Activated CD4-positive, alpha-beta memory T cell treated with anti-CD3 and anti-CD28 coated beads, Interleukin-2, amount 10 ng/mL, durations not matched to agents 7 days and 5 days (primary cell): ENCODE results near the gene GNG2. TPM values are rescaled to one million over a fixed set of nuclear protein-coding genes. Genes with fewer than 3 reads are reported as not detected.

Experiments
- CTCF ChIA-PET: fragments of 350-600 bp; sonication (Branson Sonifier 250); formaldehyde crosslinking; loops from one replicate; lab custom pipeline; 2021; ENCODE audit warnings: antibody characterized with exemption, inconsistent platforms; lab: Charles Lee
- POLR2A ChIA-PET: fragments of 350-600 bp; sonication (Branson Sonifier 250); formaldehyde crosslinking; loops from one replicate; lab custom pipeline; 2021; ENCODE audit warnings: antibody characterized with exemption; lab: Charles Lee
- DNase-seq: peaks from one replicate; pipeline ENCODE4 v3.0.0-alpha.2; 2020
- H3K27ac Mint-ChIP-seq: one replicate; pipeline ENCODE4 v1.8.0; 2021; ENCODE audit warnings: mild to moderate bottlenecking, mixed read lengths
- H3K27me3 Mint-ChIP-seq: one replicate; pipeline ENCODE4 v1.8.0; 2021; ENCODE audit warnings: mixed read lengths
- H3K36me3 Mint-ChIP-seq: one replicate; pipeline ENCODE4 v1.8.0; 2021; ENCODE audit warnings: low read depth, mixed read lengths
- H3K4me1 Mint-ChIP-seq: one replicate; pipeline ENCODE4 v1.8.0; 2021; ENCODE audit warnings: mixed read lengths
- H3K4me3 Mint-ChIP-seq: one replicate; pipeline ENCODE4 v1.8.0; 2021; ENCODE audit warnings: mild to moderate bottlenecking, mixed read lengths
- H3K9me3 Mint-ChIP-seq: one replicate; pipeline ENCODE4 v1.8.0; 2021; ENCODE audit warnings: mixed read lengths
- total RNA-seq, 2 experiments: library from RNA; stranded (reverse); gene quantifications; one replicate each; pipeline ENCODE4 v1.2.3, GENCODE V29; 2021

Gene GNG2
- total RNA-seq, 2 experiments from 2014 or later: 296 to 304 TPM

DNA sequence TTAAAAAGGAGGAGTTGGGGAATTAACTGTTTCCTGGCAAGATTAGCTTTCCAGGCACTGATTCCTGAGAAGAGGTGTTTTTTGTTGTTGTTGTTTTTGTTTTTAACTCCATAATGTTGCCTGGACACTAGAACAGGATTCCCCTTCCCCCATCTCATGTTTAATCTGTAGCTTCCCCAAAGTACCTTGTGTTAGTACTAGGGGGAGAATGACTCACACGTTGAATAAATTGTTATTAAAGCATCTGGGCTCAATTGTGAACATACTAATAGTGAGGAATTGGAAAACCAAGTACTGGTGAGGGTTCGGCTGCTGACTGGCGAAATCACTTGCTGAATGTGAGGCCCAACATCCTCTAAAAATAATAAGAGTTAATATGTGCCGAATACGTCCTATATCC lies 1.3 kb upstream of the GNG2 start:
- no peak overlapping the region for H3K27ac Mint-ChIP-seq
- peaks cover 40% of the 10 kb centered on the region for H3K4me1 Mint-ChIP-seq
- ChIA-PET CTCF (no interaction called here), POLR2A (interaction anchor here (0.9 to 11.2 kb wide), 2 partner anchors 9 to 10 kb away, joined by 3 to 407 read pairs; no protein-coding TSS in a partner anchor)
- no peaks in the 10 kb centered on the region for H3K27me3 Mint-ChIP-seq
- H3K9me3 Mint-ChIP-seq: peaks cover 18% of the 10 kb centered on the region
- DNase-seq: no peak
- peaks cover 49% of the 10 kb centered on the region for H3K36me3 Mint-ChIP-seq
- no peak overlapping the region for H3K4me3 Mint-ChIP-seq

DNA sequence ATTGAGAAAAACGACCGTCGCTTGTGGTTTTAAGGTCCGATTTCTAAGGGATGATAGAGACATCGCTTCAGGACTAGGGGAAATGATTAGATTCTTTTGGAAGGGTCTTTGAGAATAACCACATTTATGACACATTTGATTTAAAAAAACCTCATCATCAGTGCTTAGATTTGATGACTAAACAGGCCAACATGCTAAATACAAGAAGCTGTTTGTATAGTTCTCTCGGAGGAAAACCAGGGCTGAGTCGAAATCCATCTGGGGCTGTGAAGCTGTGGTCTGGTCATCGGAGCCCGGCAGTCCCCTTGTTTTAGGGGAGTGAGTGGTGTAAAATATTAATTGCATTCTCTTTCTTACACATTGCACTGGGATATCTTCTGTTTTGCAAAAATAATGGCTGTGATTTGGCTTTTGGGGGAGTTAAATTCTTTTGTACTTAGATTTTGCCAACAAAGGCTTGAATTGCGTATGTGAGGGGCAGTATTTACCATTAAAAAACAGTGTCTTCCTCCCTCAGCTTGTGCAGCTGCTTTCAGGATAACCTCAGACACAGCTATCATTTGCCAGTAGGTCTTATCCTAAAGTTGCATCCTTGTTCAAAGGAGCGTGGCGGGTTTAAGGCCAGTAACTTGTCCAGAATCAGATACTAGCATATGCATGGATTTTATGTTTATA lies 550 bp downstream of the GNG2 start:
- no peak for DNase-seq
- Mint-ChIP-seq H3K4me1 (peaks cover 48% of the 10 kb centered on the region), H3K4me3 (peak overlapping the region; percentile 84), H3K27ac (peak overlapping the region; percentile 94), H3K9me3 (peaks cover 14% of the 10 kb centered on the region), H3K27me3 (no peaks in the 10 kb centered on the region), H3K36me3 (peaks cover 51% of the 10 kb centered on the region)
- POLR2A ChIA-PET: interaction anchor here (0.7 to 11.2 kb wide), 34 partner anchors 10 to 1498 kb away, joined by 3 to 407 read pairs (median 4); partner anchors contain the start of genes FRMD6, PTGER2, TRIM9 and TXNDC16
- CTCF ChIA-PET: interaction anchor here (0.7 to 4.6 kb wide), 10 partner anchors 9 to 209 kb away, joined by 3 to 43 read pairs (median 6); partner anchors contain the start of gene FRMD6

- Mint-ChIP-seq H3K4me1 (peaks cover 43% of the 10 kb centered on the region), H3K4me3 (peak overlapping the region; percentile 84), H3K27ac (peak overlapping the region; percentile 94), H3K27me3 (no peaks in the 10 kb centered on the region), H3K9me3 (peaks cover 6% of the 10 kb centered on the region), H3K36me3 (peaks cover 44% of the 10 kb centered on the region)
- peak; percentile 43 for DNase-seq
- CTCF ChIA-PET: interaction anchor here (1.5 to 4.6 kb wide), 5 partner anchors 10 to 116 kb away, joined by 3 to 43 read pairs (median 7); no protein-coding TSS in a partner anchor
- POLR2A ChIA-PET: interaction anchor here (0.6 to 11.2 kb wide), 17 partner anchors 9 to 1290 kb away, joined by 3 to 407 read pairs (median 3); partner anchors contain the start of gene PTGER2
Measured at GRCh38 chr14:51862176-51862796, 1.9 kb downstream of the GNG2 start.

DNA sequence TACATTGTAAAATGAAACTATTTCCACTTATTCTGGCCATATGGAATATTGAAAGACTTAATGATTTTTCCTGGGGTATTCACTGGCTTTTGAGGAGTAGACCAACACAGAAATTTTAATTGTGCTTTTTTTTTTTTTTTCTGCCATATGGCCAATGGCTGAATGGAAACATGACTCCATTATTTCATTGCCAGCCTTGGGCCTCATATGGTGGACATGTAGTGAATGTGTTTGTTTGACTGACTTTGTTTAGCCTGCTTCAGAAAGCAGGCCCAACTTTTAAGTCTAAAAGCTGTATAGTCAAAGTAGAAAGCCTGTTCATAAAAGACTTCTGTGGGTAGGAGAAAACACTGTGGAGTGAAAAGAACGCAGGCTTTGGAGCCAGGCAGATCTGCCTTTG lies 2.4 kb downstream of the GNG2 start:
- H3K27ac Mint-ChIP-seq: peak overlapping the region; percentile 94
- POLR2A ChIA-PET: interaction anchor here (0.6 to 11.2 kb wide), 10 partner anchors 8 to 543 kb away, joined by 3 to 407 read pairs (median 5); partner anchors contain the start of gene PTGER2
- no peak for DNase-seq
- peak overlapping the region; percentile 84 for H3K4me3 Mint-ChIP-seq
- H3K4me1 Mint-ChIP-seq: peaks cover 40% of the 10 kb centered on the region
- H3K36me3 Mint-ChIP-seq: peaks cover 40% of the 10 kb centered on the region
- H3K9me3 Mint-ChIP-seq: peaks cover under 1% of the 10 kb centered on the region
- no peaks in the 10 kb centered on the region for H3K27me3 Mint-ChIP-seq
- CTCF ChIA-PET: interaction anchor here (4.6 kb wide), 1 partner anchor 16 kb away, joined by 43 read pairs; no protein-coding TSS in a partner anchor

DNA sequence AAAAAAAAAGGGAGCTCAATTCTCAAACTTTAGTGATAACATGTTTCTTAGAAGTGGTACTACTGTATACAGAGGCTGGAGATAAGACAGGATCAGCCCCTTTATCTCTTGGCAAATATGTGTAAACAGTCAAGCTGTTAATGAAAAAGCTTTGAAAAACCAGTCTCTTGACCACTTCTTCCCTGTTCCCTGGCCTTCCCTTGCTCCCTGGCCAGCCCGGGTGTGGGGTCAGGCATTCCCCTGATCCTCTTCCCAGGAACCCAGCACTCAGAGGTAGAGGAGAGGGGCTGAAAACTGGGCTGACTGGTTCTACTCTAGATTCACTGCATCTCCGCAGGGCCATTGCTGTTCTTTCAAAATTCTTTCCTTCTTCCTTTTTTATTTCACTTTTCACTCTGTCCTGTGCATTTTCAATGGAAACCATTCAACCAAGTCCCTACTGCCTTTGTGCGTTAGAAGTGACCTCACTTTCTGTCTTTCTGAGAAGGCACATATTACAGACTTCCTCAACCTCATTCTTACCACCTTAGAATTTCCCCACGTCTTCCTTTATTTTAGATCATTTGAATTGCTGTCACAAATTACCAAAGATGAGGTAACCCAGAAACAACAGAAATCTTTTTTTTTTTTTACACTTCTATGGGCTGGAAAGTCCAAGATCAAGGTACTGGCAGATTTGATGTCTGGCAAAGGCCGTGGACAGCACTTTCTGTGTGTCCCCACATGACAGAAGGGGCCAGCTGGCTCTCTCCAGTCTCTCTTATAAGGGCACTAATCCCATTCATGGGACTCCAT lies 5.7 kb downstream of the GNG2 start:
- no peaks in the 10 kb centered on the region for H3K27me3 Mint-ChIP-seq
- CTCF ChIA-PET: interaction anchor here (1.0 to 1.4 kb wide), 2 partner anchors 10 to 38 kb away, joined by 3 to 4 read pairs; no protein-coding TSS in a partner anchor
- H3K9me3 Mint-ChIP-seq: no peaks in the 10 kb centered on the region
- POLR2A ChIA-PET: interaction anchor here (1.9 to 11.2 kb wide), 3 partner anchors 17 to 38 kb away, joined by 6 to 407 read pairs (median 9); no protein-coding TSS in a partner anchor
- peaks cover 24% of the 10 kb centered on the region for H3K4me1 Mint-ChIP-seq
- H3K36me3 Mint-ChIP-seq: peaks cover 41% of the 10 kb centered on the region
- DNase-seq: no peak
- H3K4me3 Mint-ChIP-seq: no peak overlapping the region
- H3K27ac Mint-ChIP-seq: no peak overlapping the region

GRCh38 chr14:51867741-51868140 lies 7.3 kb downstream of the GNG2 start:
- no peaks in the 10 kb centered on the region for H3K9me3 Mint-ChIP-seq
- no peaks in the 10 kb centered on the region for H3K27me3 Mint-ChIP-seq
- POLR2A ChIA-PET: interaction anchor here (0.9 to 11.2 kb wide), 8 partner anchors 9 to 42 kb away, joined by 3 to 407 read pairs (median 4); no protein-coding TSS in a partner anchor

DNA sequence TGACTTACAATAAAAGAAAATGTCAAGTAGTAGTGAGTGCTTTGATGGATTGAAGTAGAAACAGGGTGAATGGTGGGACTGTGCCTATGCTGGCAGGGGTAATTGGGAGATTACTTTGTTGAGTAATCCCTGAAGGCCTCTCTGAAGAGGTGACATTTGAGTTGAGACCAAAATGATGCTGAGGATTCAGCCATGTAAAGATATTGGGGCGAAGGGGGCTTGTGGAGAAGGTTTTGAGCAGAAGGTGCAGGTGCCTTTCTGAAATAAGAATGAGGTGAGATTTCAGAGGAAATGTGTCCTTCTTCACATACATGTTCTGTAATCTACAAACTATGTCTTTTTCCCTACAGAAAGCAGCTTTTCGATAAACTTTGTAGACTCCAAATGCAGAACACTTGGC lies 8.0 kb downstream of the GNG2 start:
- CTCF ChIA-PET: interaction anchor here (0.8 to 1.1 kb wide), 4 partner anchors 10 to 93 kb away, joined by 3 to 4 read pairs (median 3); no protein-coding TSS in a partner anchor
- no peak overlapping the region for H3K4me3 Mint-ChIP-seq
- H3K27me3 Mint-ChIP-seq: no peaks in the 10 kb centered on the region
- no peaks in the 10 kb centered on the region for H3K9me3 Mint-ChIP-seq
- peaks cover 35% of the 10 kb centered on the region for H3K36me3 Mint-ChIP-seq
- no peak for DNase-seq
- H3K4me1 Mint-ChIP-seq: peaks cover 42% of the 10 kb centered on the region
- no peak overlapping the region for H3K27ac Mint-ChIP-seq
- POLR2A ChIA-PET: interaction anchor here (1.2 to 11.2 kb wide), 6 partner anchors 7 to 40 kb away, joined by 3 to 407 read pairs (median 23); partner anchors contain the start of gene GNG2

More at GRCh38 chr14:51867741-51868140, 7.3 kb downstream of the GNG2 start:
- no peak for DNase-seq
- H3K36me3 Mint-ChIP-seq: peaks cover 36% of the 10 kb centered on the region
- no peak overlapping the region for H3K27ac Mint-ChIP-seq
- CTCF ChIA-PET: interaction anchor here (0.7 to 1.4 kb wide), 5 partner anchors 11 to 111 kb away, joined by 3 to 7 read pairs (median 3); no protein-coding TSS in a partner anchor
- no peak overlapping the region for H3K4me3 Mint-ChIP-seq
- peaks cover 38% of the 10 kb centered on the region for H3K4me1 Mint-ChIP-seq

- Mint-ChIP-seq H3K27ac (peak overlapping the region; percentile 69), H3K9me3 (no peaks in the 10 kb centered on the region), H3K4me1 (peaks cover 43% of the 10 kb centered on the region), H3K36me3 (peaks cover 35% of the 10 kb centered on the region), H3K27me3 (no peaks in the 10 kb centered on the region), H3K4me3 (peak overlapping the region; percentile 38)
- ChIA-PET POLR2A (interaction anchor here (0.6 to 5.7 kb wide), 7 partner anchors 8 to 318 kb away, joined by 3 to 78 read pairs (median 3); partner anchors contain the start of gene GNG2), CTCF (interaction anchor here (1.2 kb wide), 1 partner anchor 14 kb away, joined by 3 read pairs; no protein-coding TSS in a partner anchor)
- peak; percentile 71 for DNase-seq
Measured at GRCh38 chr14:51869411-51870100, 9.1 kb downstream of the GNG2 start.

DNA sequence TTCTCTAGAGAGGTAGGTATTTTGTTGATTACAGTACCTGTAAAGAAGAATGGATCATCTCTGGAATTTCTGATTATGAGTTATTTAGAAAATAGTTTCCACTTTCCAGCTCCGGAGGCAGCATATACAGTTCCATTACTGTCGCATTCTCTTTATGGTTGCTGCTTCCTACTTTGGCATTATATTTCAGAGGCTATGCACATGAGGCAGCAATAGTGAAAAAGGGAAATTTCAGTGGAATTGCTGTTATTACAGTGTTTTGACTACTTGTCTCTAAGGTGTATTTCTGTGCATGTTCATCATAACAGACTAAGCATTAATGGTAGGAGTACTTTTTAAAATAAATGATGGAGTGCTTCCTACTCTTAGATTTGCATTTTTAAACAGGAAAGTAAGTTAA lies 10.2 kb downstream of the GNG2 start:
- Mint-ChIP-seq H3K27me3 (no peaks in the 10 kb centered on the region), H3K4me3 (no peak overlapping the region), H3K27ac (no peak overlapping the region), H3K36me3 (peaks cover 35% of the 10 kb centered on the region), H3K9me3 (no peaks in the 10 kb centered on the region), H3K4me1 (peaks cover 42% of the 10 kb centered on the region)
- ChIA-PET CTCF (interaction anchor here (1.4 kb wide), 1 partner anchor 24 kb away, joined by 5 read pairs; no protein-coding TSS in a partner anchor), POLR2A (interaction anchor here (1.6 to 5.7 kb wide), 4 partner anchors 9 to 24 kb away, joined by 3 to 78 read pairs (median 22); partner anchors contain the start of gene GNG2)
- no peak for DNase-seq

- Mint-ChIP-seq H3K4me1 (peaks cover 45% of the 10 kb centered on the region), H3K36me3 (peaks cover 44% of the 10 kb centered on the region), H3K4me3 (no peak overlapping the region), H3K27ac (peak overlapping the region; percentile 23), H3K27me3 (no peaks in the 10 kb centered on the region), H3K9me3 (no peaks in the 10 kb centered on the region)
- ChIA-PET POLR2A (interaction anchor here (1.0 to 5.7 kb wide), 5 partner anchors 9 to 52 kb away, joined by 3 to 78 read pairs (median 9); partner anchors contain the start of gene GNG2), CTCF (interaction anchor here (0.8 kb wide), 1 partner anchor 10 kb away, joined by 3 read pairs; no protein-coding TSS in a partner anchor)
- DNase-seq: no peak
Measured at GRCh38 chr14:51871846-51872245, 11.4 kb downstream of the GNG2 start.

DNA sequence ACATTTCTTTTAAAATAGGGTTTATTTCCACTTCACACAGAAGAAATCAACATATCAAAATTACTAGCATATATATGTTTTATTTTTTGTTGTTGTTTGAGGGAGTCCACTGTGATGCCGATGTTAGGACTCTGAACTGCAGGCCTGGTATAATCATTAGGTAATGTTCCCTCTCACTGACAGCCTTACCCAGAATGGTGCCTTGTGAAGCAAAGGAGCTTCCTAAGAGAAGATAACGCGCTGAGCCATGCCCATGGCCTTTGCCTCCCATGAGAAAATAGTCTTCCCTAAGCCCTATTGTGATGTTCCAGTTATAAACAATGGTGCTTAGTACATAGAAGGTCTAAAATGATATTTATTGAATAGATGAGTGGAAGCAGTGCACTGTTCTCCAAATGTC lies 12.0 kb downstream of the GNG2 start:
- DNase-seq: no peak
- Mint-ChIP-seq H3K9me3 (no peaks in the 10 kb centered on the region), H3K27ac (no peak overlapping the region), H3K27me3 (no peaks in the 10 kb centered on the region), H3K4me3 (no peak overlapping the region), H3K4me1 (peaks cover 49% of the 10 kb centered on the region), H3K36me3 (peaks cover 49% of the 10 kb centered on the region)
- CTCF ChIA-PET: interaction anchor here (0.8 kb wide), 1 partner anchor 11 kb away, joined by 3 read pairs; no protein-coding TSS in a partner anchor
- POLR2A ChIA-PET: interaction anchor here (1.0 to 5.7 kb wide), 5 partner anchors 9 to 51 kb away, joined by 3 to 78 read pairs (median 9); partner anchors contain the start of gene GNG2
